Thyroid gland (tissue), 4 donors: Measurements from ENCODE around the gene PPP1R1B. TPM values are rescaled to one million over a fixed set of nuclear protein-coding genes. Genes with fewer than 3 reads are reported as not detected.

Source experiments
- DNase-seq, 2 donors: peaks; one replicate each; pipeline ENCODE4 v3.0.0-alpha.2; 2019
- H3K27ac ChIP-seq, 3 donors: fragments of 200-600 bp; sonication (generic); 1 replicate in 2 of 3; 2 replicates in 1 of 3; pipeline ENCODE4 v1.5.1; 2016 to 2019; ENCODE audit warnings: mild to moderate bottlenecking in 1 of 3, moderate library complexity in 1 of 3
- H3K27me3 ChIP-seq: fragments of 200-600 bp; sonication (generic); one replicate; pipeline ENCODE4 v1.5.1; 2019
- H3K36me3 ChIP-seq, 2 donors: fragments of 200-600 bp; sonication (generic); one replicate each; pipeline ENCODE4 v1.5.1; 2016 to 2019
- H3K4me1 ChIP-seq, 2 donors: fragments of 200-600 bp; sonication (generic); one replicate each; pipeline ENCODE4 v1.5.1; 2017 to 2019
- H3K4me3 ChIP-seq, 3 donors: fragments of 200-600 bp; sonication (generic); replicated peaks in 1 of 3; 1 replicate in 2 of 3; 2 replicates in 1 of 3; pipeline ENCODE4 v1.5.1; 2016; ENCODE audit warnings: mild to moderate bottlenecking in 1 of 3
- H3K9me3 ChIP-seq: fragments of 200-600 bp; sonication (generic); one replicate; pipeline ENCODE4 v1.5.1; 2017
- POLR2A ChIP-seq, 2 donors: fragments of 450-650 bp; IDR thresholded peaks; one replicate each; pipeline ENCODE4 v1.6.1; 2017; ENCODE audit warnings: antibody characterized with exemption in 2 of 2, mild to moderate bottlenecking in 2 of 2, moderate library complexity in 1 of 2
- WGBS, 2 donors: methylation state at CpG; one replicate each; pipeline ENCODE4 v1.1.5; 2017; 5-methylcytosine and 5-hydroxymethylcytosine counted together
- intact Hi-C: fragments of 100-400 bp; cut with DNase I; formaldehyde crosslinking; loops from one replicate; pipeline ENCODE4 v1.15.1; 2023
- total RNA-seq, 4 donors: library from RNA; depleted of rRNA; stranded (reverse); fragments of >200 nt; gene quantifications; one replicate each; pipeline ENCODE4 v1.2.3, GENCODE V29; 2016
- TF ChIP-seq, protein P1 (sequence below), 6 experiments: fragments of 200-600 bp in 3 of 6; fragments of 450-650 bp in 3 of 6; sonication (generic) in 3 of 6; IDR thresholded peaks; one replicate each; pipeline ENCODE4 v1.5.1; 2016 to 2019; ENCODE audit warnings: antibody characterized with exemption in 6 of 6, mild to moderate bottlenecking in 2 of 6, inconsistent platforms in 1 of 6, moderate library complexity in 1 of 6

Gene PPP1R1B
- total RNA-seq, 4 donors from 2014 or later: 1.2 TPM; not detected in 3

DNA sequence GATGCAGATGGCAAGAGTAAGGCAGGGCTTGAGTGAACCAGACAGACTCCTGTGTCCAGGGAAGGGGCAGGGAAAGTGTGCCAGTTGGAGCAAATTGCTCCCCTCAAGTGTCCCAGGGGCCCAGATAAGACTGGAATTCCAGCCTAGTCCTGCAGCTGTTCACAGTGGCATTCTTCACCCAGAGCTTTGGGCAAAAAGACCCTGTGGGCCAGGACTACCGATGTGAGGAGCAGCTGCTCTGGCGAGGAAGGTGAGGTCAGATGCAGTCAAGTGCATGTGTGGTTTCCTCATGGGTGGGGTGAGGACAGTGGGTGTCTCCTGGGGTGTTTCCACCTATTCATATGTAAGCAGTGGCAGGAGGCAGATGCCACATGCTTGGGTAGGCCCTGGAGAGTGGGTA is 33.4 kb upstream of the PPP1R1B start:
- peaks cover 0 to under 1% of the 10 kb centered on the region in 2 donors for H3K4me1 ChIP-seq
- TF ChIP-seq POLR2A (IDR thresholded peaks at IDR 0.05): no peak
- TF ChIP-seq, protein P1, sequence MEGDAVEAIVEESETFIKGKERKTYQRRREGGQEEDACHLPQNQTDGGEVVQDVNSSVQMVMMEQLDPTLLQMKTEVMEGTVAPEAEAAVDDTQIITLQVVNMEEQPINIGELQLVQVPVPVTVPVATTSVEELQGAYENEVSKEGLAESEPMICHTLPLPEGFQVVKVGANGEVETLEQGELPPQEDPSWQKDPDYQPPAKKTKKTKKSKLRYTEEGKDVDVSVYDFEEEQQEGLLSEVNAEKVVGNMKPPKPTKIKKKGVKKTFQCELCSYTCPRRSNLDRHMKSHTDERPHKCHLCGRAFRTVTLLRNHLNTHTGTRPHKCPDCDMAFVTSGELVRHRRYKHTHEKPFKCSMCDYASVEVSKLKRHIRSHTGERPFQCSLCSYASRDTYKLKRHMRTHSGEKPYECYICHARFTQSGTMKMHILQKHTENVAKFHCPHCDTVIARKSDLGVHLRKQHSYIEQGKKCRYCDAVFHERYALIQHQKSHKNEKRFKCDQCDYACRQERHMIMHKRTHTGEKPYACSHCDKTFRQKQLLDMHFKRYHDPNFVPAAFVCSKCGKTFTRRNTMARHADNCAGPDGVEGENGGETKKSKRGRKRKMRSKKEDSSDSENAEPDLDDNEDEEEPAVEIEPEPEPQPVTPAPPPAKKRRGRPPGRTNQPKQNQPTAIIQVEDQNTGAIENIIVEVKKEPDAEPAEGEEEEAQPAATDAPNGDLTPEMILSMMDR (IDR thresholded peaks at IDR 0.05): no peak
- no peak for DNase-seq
- H3K27ac ChIP-seq: no peak overlapping the region
- 81 to 83% methylated on average over 2 of the region's 2 CpGs for WGBS, 2 donors
- H3K36me3 ChIP-seq: no peaks in the 10 kb centered on the region
- intact Hi-C loops: no loop called here
- H3K4me3 ChIP-seq: no peak overlapping the region
- peaks cover 20% of the 10 kb centered on the region for H3K27me3 ChIP-seq
- H3K9me3 ChIP-seq: no peaks in the 10 kb centered on the region

DNA sequence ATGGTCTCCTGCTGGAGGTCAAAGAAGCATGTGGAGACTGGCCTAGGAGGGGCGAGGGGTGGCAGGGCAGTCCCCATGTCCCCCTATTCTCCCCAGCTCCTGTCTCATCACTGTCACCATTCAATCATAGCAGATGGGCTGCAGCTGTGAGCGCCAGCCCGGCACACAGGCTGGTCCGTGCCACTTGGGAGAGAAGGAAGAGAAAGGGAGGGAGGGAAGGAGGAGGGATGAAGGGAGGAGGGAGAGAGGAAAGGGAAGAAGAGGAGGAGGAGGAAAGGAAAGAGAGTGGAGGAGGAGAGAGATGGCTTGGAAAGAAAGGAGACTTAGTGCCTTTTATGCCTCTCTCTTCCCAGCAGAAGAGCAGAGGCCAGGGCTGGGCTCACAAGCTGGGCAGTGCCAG is 31.5 kb upstream of the PPP1R1B start:
- H3K36me3 ChIP-seq: no peaks in the 10 kb centered on the region
- intact Hi-C loops: no loop called here
- H3K27ac ChIP-seq: no peak overlapping the region
- peaks cover 37% of the 10 kb centered on the region for H3K27me3 ChIP-seq
- DNase-seq: no peak
- 12 to 22% methylated on average over 4 of the region's 4 CpGs for WGBS, 2 donors
- no peak overlapping the region for H3K4me3 ChIP-seq
- H3K4me1 ChIP-seq: peaks cover 0 to 15% of the 10 kb centered on the region in 2 donors
- TF ChIP-seq POLR2A (IDR thresholded peaks at IDR 0.05): no peak
- TF ChIP-seq, protein P1 (IDR thresholded peaks at IDR 0.05): no peak
- no peaks in the 10 kb centered on the region for H3K9me3 ChIP-seq

DNA sequence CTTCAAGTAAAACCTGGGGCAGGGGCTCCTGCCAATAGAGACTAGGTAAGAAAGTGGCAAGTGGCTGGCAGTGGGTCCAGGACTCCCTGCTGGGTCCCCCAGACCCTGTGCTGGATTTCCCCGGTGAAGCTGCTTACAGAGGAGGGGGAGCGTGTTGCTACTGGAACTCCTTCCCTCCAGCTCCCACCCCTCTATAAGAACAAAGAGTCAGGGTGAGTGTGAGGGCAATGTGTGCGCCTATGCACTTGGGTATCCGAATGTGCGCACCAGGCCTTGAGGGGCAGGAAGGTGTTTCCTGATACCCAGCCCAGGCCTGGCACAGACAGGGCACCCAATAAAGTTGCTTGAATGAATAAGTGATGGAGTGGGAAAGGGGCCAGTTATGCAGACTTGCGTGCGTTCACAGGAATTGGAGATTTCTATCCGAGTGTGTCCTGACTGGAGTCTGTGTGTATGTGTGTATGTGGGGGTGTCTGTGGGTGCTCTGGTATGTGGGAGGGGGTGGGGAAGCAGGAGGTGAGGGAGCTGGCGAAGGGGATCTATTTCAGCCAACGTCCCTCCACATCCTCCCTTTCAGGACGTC is 30.7 kb upstream of the PPP1R1B start:
- Histone ChIP-seq H3K27ac (no peak overlapping the region), H3K36me3 (no peaks in the 10 kb centered on the region), H3K4me1 (peaks cover 0 to 15% of the 10 kb centered on the region in 2 donors), H3K9me3 (no peaks in the 10 kb centered on the region), H3K4me3 (no peak overlapping the region), H3K27me3 (peaks cover 42% of the 10 kb centered on the region)
- intact Hi-C loops: no loop called here
- no peak for DNase-seq
- no peak for TF ChIP-seq POLR2A (IDR thresholded peaks at IDR 0.05)
- TF ChIP-seq, protein P1 (IDR thresholded peaks at IDR 0.05): no peak
- 11 to 15% methylated on average over 8 to 11 of the region's 11 CpGs for WGBS, 2 donors

DNA sequence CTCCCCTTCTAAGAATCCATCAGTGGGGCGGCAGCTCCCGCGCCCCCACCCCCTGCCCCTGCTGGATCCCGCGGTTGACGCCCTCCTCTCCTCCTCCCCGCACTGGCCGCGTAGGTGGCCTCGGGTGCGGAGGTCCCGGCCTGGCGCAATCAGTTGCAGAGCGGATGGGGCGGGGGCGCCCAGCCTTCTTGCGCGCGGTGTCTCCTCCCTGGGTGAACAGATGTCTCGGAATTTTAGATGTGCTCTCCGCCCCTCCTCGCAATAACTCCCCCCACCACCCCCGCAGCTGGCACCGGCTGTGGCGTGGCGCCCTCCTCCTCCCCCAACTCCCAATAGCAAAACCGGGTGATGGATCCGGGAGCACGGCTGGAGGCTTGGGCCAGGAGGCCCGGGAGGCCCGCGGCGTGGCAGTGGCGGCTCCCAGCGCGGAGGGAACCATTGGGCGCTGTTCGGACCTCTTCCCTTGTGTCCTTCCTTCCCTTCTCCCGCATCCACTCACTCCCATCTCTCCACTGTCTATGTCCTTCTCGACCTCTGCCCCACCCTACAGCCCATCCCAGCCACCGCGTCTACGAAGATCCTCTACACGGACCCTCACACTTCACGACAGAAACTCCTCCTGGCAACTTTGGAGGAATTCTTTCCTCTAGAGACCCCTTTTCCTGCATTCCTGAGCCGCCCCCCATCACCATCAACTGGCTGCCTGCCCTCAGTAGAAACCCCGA is 30.0 kb upstream of the PPP1R1B start:
- H3K27me3 ChIP-seq: peaks cover 46% of the 10 kb centered on the region
- intact Hi-C loops: no loop called here
- H3K4me1 ChIP-seq: peaks cover 0 to 15% of the 10 kb centered on the region in 2 donors
- WGBS, 2 donors: 2% methylated on average over 19 to 33 of the region's 47 CpGs
- H3K9me3 ChIP-seq: no peaks in the 10 kb centered on the region
- H3K4me3 ChIP-seq: no peak overlapping the region
- no peak overlapping the region for H3K27ac ChIP-seq
- DNase-seq: no peak
- H3K36me3 ChIP-seq: no peaks in the 10 kb centered on the region
- TF ChIP-seq, protein P1 (IDR thresholded peaks at IDR 0.05): no peak
- TF ChIP-seq POLR2A (IDR thresholded peaks at IDR 0.05): no peak

DNA sequence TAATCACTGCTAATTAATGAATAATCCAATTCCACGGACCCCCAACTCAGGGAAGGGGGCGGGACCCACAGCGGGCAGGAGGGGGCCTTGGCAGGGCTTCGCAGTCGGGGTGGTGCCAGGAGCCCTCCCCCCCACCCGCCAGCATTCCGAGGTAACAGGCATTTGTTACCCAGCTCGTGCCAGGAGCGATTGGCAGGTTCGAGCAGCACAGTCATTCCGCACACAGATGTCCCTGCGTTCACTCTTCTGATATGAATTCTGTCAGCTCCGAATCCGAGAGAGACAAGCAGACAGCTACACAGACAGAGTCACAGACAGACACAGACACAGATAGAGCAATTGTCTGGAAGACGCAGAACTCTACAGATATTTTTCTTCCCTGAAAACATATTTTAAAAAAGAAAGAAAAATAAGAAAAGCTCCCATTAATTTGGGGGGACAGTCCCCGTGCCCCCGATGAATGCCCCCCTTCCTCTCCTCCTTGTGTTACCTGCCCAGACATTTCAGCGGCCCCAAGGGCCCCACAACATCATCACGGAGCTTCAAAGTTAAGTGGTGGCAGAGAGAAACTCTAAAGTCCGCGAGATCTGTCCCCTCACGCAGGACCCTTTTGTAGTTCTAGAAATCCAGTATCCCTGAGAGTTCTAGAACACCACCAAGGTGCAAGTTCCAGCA is 29.2 kb upstream of the PPP1R1B start:
- Histone ChIP-seq H3K27me3 (peaks cover 46% of the 10 kb centered on the region), H3K4me1 (peaks cover 0 to 15% of the 10 kb centered on the region in 2 donors), H3K36me3 (no peaks in the 10 kb centered on the region), H3K4me3 (no peak overlapping the region), H3K9me3 (no peaks in the 10 kb centered on the region), H3K27ac (no peak overlapping the region)
- no peak for DNase-seq
- TF ChIP-seq POLR2A (IDR thresholded peaks at IDR 0.05): no peak
- TF ChIP-seq, protein P1 (IDR thresholded peaks at IDR 0.05): no peak
- WGBS, 2 donors: 10% methylated on average over 20 to 22 of the region's 22 CpGs
- intact Hi-C loops: no loop called here
